ENCODE measurements around the gene PCNX3.
A peak's percentile ranks its signal among the peaks of the same experiment; 100 is the strongest.

The PCNX3 gene

DNA sequence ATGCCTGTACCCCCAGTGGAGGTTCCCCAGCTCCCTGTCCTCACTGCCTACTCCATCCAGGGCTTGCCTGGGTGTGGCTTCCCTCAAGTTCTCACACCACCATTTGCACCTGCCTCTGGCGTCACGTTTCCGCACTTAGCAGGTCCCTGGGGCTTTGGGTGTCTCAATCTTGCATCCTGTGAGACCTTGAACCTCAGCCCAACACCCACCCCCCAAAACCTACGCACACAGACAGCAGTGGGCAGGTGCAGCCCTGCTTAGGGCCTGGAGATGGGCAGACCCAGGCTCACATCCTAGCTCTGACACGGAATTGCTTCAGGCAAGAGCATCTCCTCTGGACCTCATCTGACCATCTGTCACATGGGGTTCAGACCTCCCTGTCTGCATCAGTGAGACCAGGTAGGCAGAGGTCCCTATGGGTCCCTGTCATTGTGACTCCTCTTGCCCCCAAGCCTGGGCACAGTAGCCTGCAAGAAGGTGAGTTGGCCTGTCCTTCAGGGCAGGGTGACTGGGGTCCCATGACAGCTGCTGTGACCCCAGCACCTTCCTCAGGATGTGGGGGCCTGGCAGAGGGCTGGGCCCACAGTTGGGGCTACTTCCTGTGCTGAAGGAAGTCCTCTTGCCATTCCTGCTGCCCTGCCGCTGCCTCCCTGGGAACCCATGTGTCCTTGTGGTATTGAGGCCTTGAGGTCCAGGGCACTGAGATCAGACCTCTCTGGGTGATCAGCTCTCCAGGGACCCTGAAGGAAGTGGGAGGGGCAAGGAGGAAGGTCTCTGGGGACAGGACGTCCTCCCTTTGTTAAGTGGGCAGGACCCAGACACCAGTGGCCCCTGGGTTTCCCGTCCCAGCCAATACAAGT, 24.3 kb downstream of the PCNX3 start:
- DNase-seq (ENCODE audit: low spot score), result no peak

DNA sequence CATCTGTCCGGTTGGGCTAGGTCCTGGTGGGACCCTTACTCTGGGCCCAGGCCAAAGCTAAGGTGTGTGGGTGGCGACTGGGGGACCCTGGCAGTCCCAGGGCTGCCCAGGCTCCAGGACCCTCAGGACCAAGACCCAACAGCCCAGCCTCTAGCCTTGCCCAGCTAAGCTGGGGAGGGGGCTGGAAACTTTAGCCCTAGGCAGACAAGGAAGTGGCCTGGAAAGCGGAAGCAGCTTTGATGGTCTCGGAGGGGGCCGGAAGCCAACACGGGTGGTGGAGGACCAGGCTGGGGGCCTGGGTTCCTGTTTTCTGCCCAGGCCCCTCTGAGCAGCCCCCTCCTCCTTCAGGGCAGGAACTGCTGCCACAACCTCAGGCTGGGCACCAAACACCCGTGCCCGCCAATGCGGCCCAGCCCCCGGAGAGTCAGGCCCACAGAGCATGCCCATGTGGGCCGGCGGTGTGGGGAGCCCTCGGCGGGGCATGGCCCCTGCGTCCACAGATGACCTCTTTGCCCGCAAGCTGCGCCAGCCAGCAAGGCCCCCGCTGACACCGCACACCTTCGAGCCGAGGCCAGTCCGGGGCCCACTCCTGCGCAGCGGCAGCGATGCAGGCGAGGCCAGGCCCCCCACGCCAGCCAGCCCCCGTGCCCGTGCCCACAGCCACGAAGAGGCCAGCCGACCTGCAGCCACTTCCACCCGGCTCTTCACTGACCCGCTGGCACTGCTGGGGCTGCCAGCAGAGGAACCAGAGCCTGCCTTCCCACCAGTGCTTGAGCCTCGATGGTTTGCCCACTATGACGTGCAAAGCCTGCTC, 25.1 kb downstream of the PCNX3 start:
- no peak for DNase-seq (ENCODE audit: low spot score)

DNA sequence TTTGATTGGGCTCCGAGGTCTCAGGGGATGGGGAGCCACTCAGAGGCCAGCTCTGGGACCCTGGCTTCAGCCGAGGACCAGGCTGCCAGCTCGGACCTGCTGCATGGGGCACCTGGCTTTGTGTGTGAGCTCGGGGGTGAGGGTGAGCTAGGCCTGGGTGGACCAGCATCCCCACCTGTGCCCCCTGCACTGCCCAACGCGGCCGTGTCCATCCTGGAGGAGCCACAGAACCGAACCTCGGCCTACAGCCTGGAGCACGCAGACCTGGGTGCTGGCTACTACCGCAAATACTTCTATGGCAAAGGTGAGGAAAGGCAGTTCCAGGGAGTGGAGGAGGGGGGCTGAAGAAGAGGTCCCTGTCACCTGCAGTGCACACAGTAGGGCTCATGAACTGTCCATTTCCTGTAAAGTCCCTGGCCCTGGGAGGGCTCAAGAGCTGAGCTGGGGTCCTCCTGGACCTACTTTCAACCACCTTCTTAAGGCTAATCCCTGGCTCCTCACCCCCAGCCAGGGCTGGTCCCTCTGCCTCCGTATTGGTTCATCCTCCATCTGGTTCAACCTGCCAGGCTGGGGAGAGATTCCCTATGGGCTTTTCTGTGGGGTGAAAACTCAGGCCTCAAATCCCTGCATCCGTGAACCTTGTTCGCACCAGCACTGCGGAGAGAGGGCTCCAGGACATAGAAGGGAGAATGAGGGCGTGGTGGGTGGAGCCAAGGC, 25.9 kb downstream of the PCNX3 start:
- no peak for DNase-seq (ENCODE audit: low spot score)

DNA sequence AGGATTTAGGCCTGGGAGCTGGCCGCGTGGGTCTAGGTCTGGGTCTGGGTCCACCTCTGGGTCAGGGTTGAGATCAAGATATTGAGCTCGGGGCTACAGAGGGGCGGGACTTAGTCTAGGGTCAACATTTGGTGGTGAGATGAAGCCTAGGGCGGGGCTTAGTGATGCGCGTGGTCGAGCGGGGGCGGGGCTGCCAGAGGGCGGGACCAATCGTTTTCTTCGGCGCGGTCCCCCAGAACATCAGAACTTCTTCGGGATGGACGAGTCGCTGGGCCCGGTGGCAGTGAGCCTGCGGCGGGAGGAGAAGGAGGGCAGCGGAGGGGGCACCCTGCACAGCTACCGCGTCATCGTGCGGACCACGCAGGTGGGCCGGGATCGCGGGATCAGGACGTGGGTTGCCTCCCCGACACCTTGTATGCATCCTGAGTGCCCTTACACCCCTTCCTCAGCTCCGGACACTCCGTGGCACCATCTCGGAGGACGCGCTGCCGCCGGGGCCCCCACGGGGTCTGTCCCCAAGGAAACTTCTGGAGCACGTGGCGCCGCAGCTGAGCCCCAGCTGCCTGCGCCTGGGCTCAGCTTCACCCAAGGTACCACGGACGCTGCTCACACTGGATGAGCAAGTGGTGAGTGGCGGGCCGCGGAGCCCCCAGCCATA, 26.6 kb downstream of the PCNX3 start:
- DNase-seq (ENCODE audit: low spot score), result no peak

DNA sequence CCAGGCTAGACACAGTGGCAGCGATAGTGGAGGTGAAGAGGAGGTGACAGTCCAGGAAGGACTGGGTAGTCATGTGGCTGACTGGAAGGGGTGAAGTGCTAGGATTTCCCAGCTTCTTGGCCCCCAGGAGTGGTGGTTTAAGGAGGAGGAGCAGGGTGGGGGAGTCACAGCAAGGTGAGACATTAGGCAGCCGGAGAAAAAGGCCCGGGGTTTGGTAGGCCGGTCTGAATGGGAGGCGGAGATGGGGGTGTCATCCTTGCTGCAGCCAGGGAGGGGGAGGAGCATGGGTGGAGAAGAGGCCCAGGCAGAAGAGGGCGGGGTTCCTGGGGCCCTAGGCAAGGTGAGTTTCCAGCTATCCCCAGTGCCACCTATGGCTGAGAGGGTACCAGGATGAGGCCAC, 28.4 kb downstream of the PCNX3 start:
- no peak for DNase-seq (ENCODE audit: low spot score)

DNA sequence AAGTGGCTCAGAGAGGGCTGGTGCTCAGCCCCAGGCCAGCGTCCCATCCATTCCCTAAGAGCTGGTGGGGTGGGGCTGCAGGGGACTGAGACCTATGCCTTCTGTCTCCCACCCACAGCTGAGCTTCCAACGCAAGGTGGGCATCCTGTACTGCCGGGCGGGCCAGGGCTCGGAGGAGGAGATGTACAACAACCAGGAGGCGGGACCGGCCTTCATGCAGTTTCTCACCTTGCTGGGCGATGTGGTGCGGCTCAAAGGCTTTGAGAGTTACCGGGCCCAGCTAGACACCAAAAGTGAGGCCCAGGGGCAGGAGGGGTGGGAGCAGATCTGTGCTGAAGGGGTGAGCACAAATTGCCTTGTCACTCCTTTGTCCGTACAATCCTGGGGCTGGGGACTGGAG, 29.3 kb downstream of the PCNX3 start:
- no peak for DNase-seq (ENCODE audit: low spot score)

DNA sequence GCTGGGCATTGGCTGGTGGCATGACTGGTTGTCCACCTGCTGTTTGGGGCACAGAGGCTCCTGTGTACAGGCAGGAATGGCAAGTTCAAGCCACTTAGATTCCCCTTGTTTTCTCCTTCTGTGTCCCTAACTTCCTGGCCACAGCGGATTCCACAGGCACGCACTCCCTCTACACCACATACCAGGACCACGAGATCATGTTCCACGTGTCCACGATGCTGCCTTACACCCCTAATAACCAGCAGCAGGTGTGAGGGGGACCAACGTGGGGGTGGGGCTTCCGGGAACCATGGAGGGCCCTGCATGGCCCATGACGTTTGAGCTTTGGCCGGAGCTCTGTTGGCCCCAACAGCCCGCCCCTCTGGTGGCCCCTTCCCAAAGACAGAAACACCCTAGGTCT, 30.1 kb downstream of the PCNX3 start:
- no peak for DNase-seq (ENCODE audit: low spot score)

DNA sequence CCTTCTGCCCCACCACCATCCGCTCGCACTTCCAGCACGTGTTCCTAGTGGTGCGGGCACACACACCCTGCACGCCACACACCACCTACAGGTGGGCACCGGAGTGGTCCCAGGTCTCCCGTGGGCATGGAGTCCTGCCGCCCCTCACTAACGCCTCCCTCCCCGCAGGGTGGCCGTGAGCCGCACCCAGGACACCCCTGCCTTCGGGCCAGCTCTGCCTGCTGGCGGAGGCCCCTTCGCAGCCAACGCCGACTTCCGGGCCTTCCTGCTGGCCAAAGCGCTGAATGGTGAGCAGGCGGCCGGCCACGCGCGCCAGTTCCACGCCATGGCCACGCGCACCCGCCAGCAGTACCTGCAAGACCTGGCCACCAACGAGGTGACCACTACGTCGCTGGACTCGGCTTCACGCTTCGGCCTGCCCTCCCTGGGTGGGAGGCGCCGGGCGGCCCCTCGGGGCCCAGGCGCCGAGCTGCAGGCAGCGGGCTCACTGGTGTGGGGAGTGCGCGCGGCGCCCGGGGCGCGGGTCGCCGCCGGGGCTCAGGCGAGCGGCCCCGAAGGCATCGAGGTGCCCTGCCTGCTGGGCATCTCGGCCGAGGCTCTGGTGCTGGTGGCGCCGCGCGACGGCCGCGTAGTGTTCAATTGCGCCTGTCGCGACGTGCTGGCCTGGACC, 30.8 kb downstream of the PCNX3 start:
- no peak for DNase-seq (ENCODE audit: low spot score)

DNA sequence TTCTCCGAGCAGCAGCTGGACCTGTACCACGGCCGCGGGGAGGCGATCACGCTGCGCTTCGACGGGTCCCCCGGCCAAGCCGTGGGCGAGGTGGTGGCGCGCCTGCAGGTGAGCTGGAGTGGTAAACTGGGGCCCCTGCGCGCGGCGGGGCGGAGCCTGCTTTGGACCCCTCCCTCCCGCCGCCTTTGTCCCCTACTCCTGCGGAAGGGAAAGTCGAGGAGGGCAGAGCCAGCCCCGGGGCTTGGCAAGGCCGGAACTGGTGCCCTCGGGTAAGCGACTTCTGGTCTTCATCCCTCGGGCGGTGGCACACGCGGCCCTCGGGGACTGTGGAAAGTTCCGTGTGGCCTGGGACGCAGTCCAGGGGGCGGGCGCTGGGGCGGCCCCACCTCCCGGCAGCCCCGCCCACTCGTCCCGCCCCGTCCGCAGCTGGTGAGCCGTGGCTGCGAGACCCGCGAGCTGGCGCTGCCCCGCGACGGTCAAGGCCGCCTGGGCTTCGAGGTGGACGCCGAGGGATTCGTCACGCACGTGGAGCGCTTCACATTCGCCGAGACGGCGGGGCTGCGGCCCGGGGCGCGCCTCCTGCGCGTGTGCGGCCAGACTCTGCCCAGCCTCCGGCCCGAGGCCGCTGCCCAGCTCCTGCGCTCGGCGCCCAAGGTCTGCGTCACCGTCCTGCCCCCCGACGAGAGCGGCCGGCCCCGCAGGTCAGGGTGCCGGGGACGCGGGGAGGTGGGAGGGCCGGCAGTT, 31.6 kb downstream of the PCNX3 start:
- DNase-seq (ENCODE audit: low spot score), result no peak

DNA sequence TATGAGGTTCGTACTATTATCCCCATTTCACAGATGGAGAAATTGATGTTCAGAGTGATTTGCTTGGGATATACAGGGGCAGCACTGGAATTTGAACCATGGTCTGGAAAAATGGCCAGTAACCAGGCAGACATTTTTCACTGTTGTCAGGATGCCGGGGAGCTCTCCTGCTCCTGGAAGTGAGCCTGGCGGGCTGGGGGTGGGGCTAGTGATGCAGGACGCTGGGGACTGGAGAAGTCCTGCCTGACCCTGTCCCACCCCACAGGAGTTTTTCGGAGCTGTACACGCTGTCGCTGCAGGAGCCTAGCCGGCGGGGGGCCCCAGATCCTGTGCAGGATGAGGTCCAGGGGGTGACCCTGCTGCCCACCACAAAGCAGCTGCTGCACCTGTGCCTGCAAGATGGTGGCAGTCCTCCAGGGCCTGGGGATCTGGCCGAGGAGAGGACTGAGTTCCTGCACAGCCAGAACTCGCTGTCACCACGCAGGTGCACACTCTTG, 33.5 kb downstream of the PCNX3 start:
- DNase-seq (ENCODE audit: low spot score), result no peak

DNA sequence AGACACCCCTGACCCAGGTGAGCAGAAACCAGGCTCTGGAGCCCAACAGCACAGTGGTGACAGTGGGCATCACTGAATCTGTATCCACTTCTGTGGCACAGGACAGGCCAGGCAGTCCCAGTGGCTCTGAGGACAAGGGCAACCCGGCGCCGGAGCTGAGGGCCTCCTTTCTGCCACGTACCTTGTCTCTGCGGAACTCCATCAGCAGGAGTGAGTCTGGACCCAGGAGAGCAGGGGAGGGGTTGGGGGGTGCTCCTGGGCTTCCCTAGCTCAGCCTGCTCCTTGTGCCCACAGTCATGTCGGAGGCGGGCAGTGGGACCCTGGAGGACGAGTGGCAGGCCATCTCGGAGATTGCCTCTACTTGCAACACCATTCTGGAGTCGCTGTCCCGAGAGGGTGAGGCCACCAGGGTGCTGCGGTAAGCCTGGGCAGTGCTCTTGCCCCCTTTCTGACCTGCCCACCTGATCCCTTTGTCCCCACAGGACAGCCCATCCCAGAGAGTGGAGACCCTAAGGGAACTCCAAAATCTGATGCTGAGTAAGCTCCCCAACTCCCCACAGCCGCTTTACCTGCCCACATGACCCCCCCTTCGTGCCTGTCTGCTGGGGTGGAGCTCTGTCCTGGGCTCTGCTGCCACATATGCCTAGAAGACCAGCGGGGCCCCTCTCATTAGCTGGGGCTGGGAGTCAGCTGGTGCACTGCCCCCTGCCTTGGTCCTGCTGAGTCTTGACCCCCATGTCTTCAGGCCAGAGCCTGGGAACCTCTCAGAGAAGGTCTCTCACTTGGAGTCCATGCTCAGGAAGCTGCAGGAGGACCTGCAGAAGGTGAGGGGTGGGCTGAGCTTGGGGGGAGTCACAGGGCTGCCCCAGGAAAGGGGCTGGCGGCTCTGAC, 34.3 kb downstream of the PCNX3 start:
- DNase-seq (ENCODE audit: low spot score), result no peak

DNA sequence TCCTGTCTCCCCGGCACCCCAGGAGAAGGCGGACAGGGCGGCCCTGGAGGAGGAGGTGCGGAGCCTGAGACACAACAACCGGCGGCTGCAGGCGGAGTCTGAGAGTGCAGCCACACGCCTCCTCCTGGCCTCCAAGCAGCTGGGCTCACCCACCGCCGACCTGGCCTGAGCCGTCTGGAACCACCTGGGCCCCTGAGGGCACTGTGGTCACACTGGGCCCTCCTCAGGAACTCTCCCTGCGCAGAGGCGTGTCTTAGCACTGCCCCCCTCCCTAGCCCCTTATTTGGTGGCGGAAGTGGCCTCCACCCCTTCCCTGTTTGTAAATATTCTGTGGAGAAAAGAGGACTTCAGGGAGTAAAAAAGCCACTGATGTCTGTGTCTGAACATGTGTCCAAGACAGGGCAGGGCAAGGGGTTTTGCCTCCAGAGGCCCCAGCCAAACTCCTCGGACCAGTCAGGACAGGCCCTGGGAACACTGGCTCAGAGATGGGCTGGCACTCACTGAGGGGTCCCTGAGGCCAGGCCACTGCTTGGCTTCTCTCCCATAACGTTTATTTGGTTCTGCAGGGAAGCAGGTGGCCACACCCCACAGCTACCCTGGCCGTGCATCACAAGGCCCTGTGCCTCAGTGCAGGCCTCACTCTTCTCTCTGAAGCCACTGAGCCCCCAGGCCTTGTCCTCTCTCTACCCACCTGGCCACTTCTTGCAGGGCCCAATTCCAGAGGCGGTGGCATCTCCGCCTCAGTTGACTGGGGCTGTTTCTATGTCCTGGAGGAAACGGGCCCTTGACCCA, 35.2 kb downstream of the PCNX3 start:
- no peak for DNase-seq (ENCODE audit: low spot score)

DNA sequence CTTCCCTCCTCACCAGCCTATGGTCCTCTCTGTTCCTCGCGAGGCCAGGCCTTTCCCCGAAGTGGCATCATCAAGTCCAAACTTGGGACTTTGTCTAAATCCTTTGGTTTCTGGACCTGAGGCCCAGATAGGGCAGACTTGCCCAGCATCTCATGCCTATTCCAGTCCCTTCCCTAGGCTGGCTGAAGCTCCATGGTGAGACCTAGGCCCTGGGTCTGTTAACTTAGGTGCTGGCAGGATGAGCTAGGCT, 35.7 kb downstream of the PCNX3 start:
- DNase-seq (ENCODE audit: low spot score), result no peak

DNA sequence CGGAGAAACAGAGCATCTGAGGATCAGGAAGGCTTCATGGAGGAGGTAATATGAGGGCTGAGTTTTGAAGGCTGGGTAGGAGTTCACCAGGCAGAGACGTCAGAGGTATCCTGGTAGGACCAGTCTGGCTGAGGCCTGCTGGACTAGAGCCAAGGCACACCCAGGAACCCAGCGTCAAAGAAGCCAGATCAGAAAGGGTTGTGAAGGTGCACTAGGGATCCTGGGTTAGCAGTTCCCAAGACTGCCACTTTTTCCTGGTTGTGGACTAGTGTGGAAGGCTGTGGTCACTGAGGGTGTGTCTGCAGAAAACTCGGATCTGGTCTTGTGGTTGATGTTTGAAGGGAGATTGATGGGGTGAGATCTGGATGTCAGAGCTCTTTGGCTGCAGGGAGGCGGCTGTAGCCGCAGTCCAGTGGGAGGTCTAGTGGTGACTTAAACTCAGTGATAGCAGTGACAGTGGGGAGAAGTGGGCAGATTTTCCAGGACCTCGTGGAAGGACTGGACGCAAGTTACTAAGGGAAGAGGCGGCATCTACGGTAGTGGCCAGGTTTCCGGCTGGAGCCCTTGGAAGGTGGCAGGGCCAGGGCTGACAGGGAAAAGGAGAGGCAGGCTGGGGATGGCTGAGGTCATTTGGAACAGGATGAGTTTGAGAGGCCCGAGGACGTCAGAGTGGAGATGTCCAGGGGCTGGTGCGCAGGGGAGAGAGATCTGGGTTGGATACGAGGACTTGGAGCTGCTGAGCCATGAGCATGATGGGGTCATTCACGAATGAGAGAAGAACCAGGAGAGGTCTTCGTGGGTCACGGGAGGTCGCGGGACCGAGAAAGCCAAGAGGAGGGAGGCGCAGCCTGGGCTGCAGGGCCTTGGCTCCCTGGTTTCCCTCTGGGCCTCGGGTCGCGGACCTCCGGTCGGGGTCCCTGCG, 36.3 kb downstream of the PCNX3 start:
- DNase-seq (ENCODE audit: low spot score), result no peak

DNA sequence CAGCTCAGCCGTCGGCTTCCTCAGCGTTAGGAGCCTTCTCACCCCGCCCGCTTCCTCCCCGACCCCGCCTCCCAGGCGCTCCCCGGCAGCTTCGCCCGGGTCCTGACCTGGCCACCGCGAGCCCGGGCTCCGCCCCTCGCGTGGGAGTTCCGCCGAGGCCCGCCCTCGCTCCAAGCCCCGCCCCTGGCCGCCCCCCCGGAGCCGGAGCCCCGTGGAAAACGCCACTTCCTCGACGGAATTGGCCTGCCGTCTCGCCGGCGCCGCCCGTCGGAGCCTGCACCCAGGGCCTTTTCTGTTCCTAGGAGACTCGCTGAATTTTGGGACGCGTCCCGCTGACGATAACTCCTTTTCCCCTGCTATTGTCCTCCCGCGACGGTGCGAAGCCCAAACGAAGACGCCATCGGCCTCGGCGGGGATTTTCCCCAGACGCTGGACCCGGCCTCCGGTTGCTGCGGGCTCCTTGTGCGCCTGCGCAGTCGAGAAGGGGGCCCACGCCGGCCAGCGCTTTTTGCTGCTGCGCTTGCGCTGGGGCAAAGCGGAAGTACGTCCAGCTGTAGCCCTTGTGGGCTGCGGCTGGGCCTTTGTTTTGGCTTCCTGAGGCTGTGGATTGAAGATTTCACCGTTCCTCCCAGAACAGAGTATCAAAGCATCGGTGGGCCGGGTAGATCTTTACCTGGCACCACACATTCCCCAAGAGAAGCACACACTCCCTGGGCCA, 37.1 kb downstream of the PCNX3 start:
- peak; percentile 70 for DNase-seq (ENCODE audit: low spot score)

DNA sequence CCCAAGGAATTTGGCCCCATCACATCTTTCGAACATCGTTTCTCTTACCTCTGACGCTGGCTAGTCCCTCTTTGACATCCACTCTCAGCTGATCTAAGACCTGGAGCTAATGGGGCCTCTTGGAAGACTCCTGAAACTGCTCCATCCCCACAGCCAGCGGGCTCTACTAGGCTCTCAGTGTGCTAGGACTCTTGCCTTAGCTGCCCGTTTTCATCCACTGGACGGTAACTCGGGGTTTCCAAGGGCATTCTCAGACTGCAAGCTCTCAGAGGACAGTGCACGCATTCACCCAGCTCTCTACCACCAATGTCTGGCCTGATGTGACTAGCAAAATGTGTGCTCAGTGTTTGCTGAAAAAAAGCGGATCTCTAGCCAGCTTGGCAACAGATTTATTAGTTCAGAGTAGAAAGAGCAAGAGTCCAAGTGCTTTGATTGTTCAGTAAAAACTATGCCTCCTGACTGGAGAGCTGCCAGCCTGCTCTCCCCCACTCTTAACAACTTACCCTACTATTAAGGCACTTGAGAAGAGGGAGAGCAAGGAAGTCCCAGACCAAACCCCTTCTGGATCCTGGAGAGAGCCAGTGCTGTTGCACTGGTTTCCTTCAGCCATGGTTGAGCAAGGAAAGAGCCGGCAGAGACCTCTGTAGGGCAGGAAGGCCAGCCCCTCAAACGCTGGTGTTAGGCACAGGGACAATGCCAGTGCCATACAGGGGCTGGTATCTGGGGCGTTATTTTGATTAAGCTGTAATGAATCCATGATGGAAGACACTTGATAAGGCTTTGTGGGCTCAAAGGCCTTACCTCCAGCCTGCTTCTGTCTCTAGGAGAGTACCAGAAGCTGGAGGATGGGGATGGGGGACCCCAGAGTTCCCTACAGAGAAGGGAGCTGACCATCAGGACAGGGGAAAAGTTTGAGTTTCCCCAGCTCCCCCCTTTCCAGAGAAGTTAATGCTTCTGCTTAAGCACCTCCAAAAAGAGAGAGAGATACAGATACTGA, 38.0 kb downstream of the PCNX3 start:
- DNase-seq (ENCODE audit: low spot score), result no peak

All from cerebellar cortex (tissue), 1 donor.